Activated T-helper 2 cell treated with anti-CD3 and anti-CD28 coated beads, Interferon-gamma antibody, Interleukin-2, Interleukin-4, amounts not matched to agents 10 μg/mL and 5 μg/mL and 100 μg/mL, durations not matched to agents 14 hours and 24 hours and 36 hours (primary cell): Measurements from ENCODE around the gene CHST9. TPM values are rescaled to one million over a fixed set of nuclear protein-coding genes. Genes with fewer than 3 reads are reported as not detected.
"Not testable (repeated sequence)": the region's sequence is repeated elsewhere in the genome, so short reads cannot be mapped to it uniquely, and the experiment has no call there.

Experiments used
- DNase-seq: peaks from one replicate; pipeline ENCODE4 v3.0.0; 2021; ENCODE audit warnings: low spot score
- H3K27ac Mint-ChIP-seq: one replicate; pipeline ENCODE4 v1.8.0; 2021; ENCODE audit warnings: mixed read lengths
- H3K27me3 Mint-ChIP-seq: one replicate; pipeline ENCODE4 v1.8.0; 2021; ENCODE audit warnings: low read depth, mixed read lengths
- H3K36me3 Mint-ChIP-seq: one replicate; pipeline ENCODE4 v1.8.0; 2021; ENCODE audit warnings: low read depth, mixed read lengths
- H3K4me1 Mint-ChIP-seq: one replicate; pipeline ENCODE4 v1.8.0; 2021; ENCODE audit warnings: low read depth, mixed read lengths
- H3K4me3 Mint-ChIP-seq: one replicate; pipeline ENCODE4 v1.8.0; 2021; ENCODE audit warnings: low read depth, mild to moderate bottlenecking, moderate library complexity, mixed read lengths
- H3K9me3 Mint-ChIP-seq: one replicate; pipeline ENCODE4 v1.8.0; 2021; ENCODE audit warnings: mixed read lengths
- intact Hi-C: fragments of 100-400 bp; cut with micrococcal nuclease; formaldehyde crosslinking; loops from one replicate; pipeline ENCODE4 v1.15.1; 2023
- total RNA-seq: library from RNA; stranded (reverse); gene quantifications from 2 replicates; pipeline ENCODE4 v1.2.3, GENCODE V29; 2022

CHST9 gene
- total RNA-seq, 1 donor from 2014 or later: not detected

GRCh38 chr18:27202741-27203140, 17.6 kb upstream of the CHST9 start:
- no peak overlapping the region for H3K4me3 Mint-ChIP-seq

GRCh38 chr18:27198036-27198435, 12.9 kb upstream of the CHST9 start:
- DNase-seq: no peak
- Mint-ChIP-seq H3K4me3 (no peak overlapping the region), H3K36me3 (no peaks in the 10 kb centered on the region), H3K27me3 (no peaks in the 10 kb centered on the region), H3K9me3 (peaks cover 5% of the 10 kb centered on the region), H3K4me1 (no peaks in the 10 kb centered on the region), H3K27ac (no peak overlapping the region)
- intact Hi-C loops: no loop called here

More at GRCh38 chr18:27202741-27203140, 17.6 kb upstream of the CHST9 start:
- H3K4me1 Mint-ChIP-seq: no peaks in the 10 kb centered on the region
- no peak overlapping the region for H3K27ac Mint-ChIP-seq
- H3K9me3 Mint-ChIP-seq: peaks cover 9% of the 10 kb centered on the region
- DNase-seq: no peak
- H3K36me3 Mint-ChIP-seq: no peaks in the 10 kb centered on the region
- intact Hi-C loops: no loop called here
- H3K27me3 Mint-ChIP-seq: no peaks in the 10 kb centered on the region

- intact Hi-C loops: no loop called here
- Mint-ChIP-seq H3K9me3 (peaks cover 4% of the 10 kb centered on the region), H3K4me1 (no peaks in the 10 kb centered on the region), H3K27me3 (peaks cover 17% of the 10 kb centered on the region), H3K27ac (no peak overlapping the region), H3K4me3 (no peak overlapping the region), H3K36me3 (no peaks in the 10 kb centered on the region)
- no peak for DNase-seq
Observed at GRCh38 chr18:27188309-27188708, 3.2 kb upstream of the CHST9 start.

- Mint-ChIP-seq H3K27ac (no peak overlapping the region), H3K36me3 (no peaks in the 10 kb centered on the region), H3K4me3 (no peak overlapping the region), H3K4me1 (no peaks in the 10 kb centered on the region), H3K9me3 (no peaks in the 10 kb centered on the region), H3K27me3 (peaks cover 22% of the 10 kb centered on the region)
- DNase-seq: no peak
- intact Hi-C loops: no loop called here
Observed at GRCh38 chr18:27185897-27186296, 789 bp upstream of the CHST9 start.

- DNase-seq: no peak
- Mint-ChIP-seq H3K9me3 (no peaks in the 10 kb centered on the region), H3K27ac (no peak overlapping the region), H3K36me3 (no peaks in the 10 kb centered on the region), H3K27me3 (peaks cover 22% of the 10 kb centered on the region), H3K4me1 (no peaks in the 10 kb centered on the region), H3K4me3 (no peak overlapping the region)
- intact Hi-C loops: no loop called here
Observed at GRCh38 chr18:27184115-27185024, 738 bp downstream of the CHST9 start.

GRCh38 chr18:27181726-27182125, 3.4 kb downstream of the CHST9 start:
- Mint-ChIP-seq H3K9me3 (no peaks in the 10 kb centered on the region), H3K4me3 (no peak overlapping the region), H3K36me3 (no peaks in the 10 kb centered on the region), H3K27ac (no peak overlapping the region), H3K27me3 (peaks cover 22% of the 10 kb centered on the region), H3K4me1 (no peaks in the 10 kb centered on the region)
- no peak for DNase-seq
- intact Hi-C loops: no loop called here

GRCh38 chr18:27178424-27178823, 6.7 kb downstream of the CHST9 start:
- H3K9me3 Mint-ChIP-seq: no peaks in the 10 kb centered on the region
- DNase-seq: no peak
- H3K4me1 Mint-ChIP-seq: no peaks in the 10 kb centered on the region
- H3K27me3 Mint-ChIP-seq: peaks cover 5% of the 10 kb centered on the region
- no peaks in the 10 kb centered on the region for H3K36me3 Mint-ChIP-seq
- no peak overlapping the region for H3K27ac Mint-ChIP-seq
- intact Hi-C loops: no loop called here
- H3K4me3 Mint-ChIP-seq: no peak overlapping the region

GRCh38 chr18:27175914-27176313, 9.2 kb downstream of the CHST9 start:
- Mint-ChIP-seq H3K36me3 (no peaks in the 10 kb centered on the region), H3K27me3 (no peaks in the 10 kb centered on the region), H3K9me3 (no peaks in the 10 kb centered on the region), H3K4me3 (no peak overlapping the region), H3K27ac (no peak overlapping the region), H3K4me1 (no peaks in the 10 kb centered on the region)
- intact Hi-C loops: no loop called here
- DNase-seq: no peak

- H3K27ac Mint-ChIP-seq: no peak overlapping the region
- intact Hi-C loops: no loop called here
- H3K4me1 Mint-ChIP-seq: no peaks in the 10 kb centered on the region
Observed at GRCh38 chr18:27175245-27175644, 9.9 kb downstream of the CHST9 start.

GRCh38 chr18:27171993-27172392, 13.1 kb downstream of the CHST9 start:
- Mint-ChIP-seq H3K9me3 (peaks cover 7% of the 10 kb centered on the region), H3K27ac (no peak overlapping the region), H3K27me3 (no peaks in the 10 kb centered on the region), H3K36me3 (no peaks in the 10 kb centered on the region), H3K4me1 (no peaks in the 10 kb centered on the region), H3K4me3 (no peak overlapping the region)
- intact Hi-C loops: no loop called here
- no peak for DNase-seq

More at GRCh38 chr18:27175245-27175644, 9.9 kb downstream of the CHST9 start:
- H3K27me3 Mint-ChIP-seq: no peaks in the 10 kb centered on the region
- no peaks in the 10 kb centered on the region for H3K9me3 Mint-ChIP-seq
- no peak overlapping the region for H3K4me3 Mint-ChIP-seq
- H3K36me3 Mint-ChIP-seq: no peaks in the 10 kb centered on the region
- no peak for DNase-seq

- Mint-ChIP-seq H3K27ac (no peak overlapping the region), H3K4me3 (no peak overlapping the region), H3K27me3 (no peaks in the 10 kb centered on the region), H3K9me3 (peaks cover 24% of the 10 kb centered on the region), H3K36me3 (no peaks in the 10 kb centered on the region), H3K4me1 (no peaks in the 10 kb centered on the region)
- no peak for DNase-seq
- intact Hi-C loops: no loop called here
Observed at GRCh38 chr18:27165412-27165811, 19.7 kb downstream of the CHST9 start.

- intact Hi-C loops: no loop called here
- Mint-ChIP-seq H3K27me3 (no peaks in the 10 kb centered on the region), H3K4me3 (no peak overlapping the region)
Observed at GRCh38 chr18:27164905-27165304, 20.2 kb downstream of the CHST9 start.

GRCh38 chr18:27163197-27163716, 21.9 kb downstream of the CHST9 start:
- H3K27me3 Mint-ChIP-seq, H3K4me1 Mint-ChIP-seq, intact Hi-C loops, H3K27ac Mint-ChIP-seq, H3K4me3 Mint-ChIP-seq, DNase-seq, H3K36me3 Mint-ChIP-seq: not testable (repeated sequence)
- H3K9me3 Mint-ChIP-seq: peaks cover 24% of the 10 kb centered on the region

More at GRCh38 chr18:27164905-27165304, 20.2 kb downstream of the CHST9 start:
- Mint-ChIP-seq H3K9me3 (peaks cover 24% of the 10 kb centered on the region), H3K4me1 (no peaks in the 10 kb centered on the region), H3K36me3 (no peaks in the 10 kb centered on the region), H3K27ac (no peak overlapping the region)
- DNase-seq: no peak
